B cell (primary cell): Measurements from ENCODE around the gene PCNX4. TPM values are rescaled to one million over a fixed set of nuclear protein-coding genes. Genes with fewer than 3 reads are reported as not detected.

Source experiments
- ATAC-seq: fragments of 200-7000 bp; cut with Tn5 transposase; one replicate; pipeline ENCODE4 v1.10.0; 2021; ENCODE audit warnings: low read depth, mild to moderate bottlenecking, moderate number of reproducible peaks, moderate library complexity
- CTCF ChIA-PET: fragments of 350-600 bp; sonication (Branson Sonifier 250); formaldehyde crosslinking; loops from one replicate; lab custom pipeline; 2021; ENCODE audit warnings: antibody characterized with exemption, inconsistent platforms; lab: Charles Lee
- POLR2A ChIA-PET: fragments of 350-600 bp; sonication (Branson Sonifier 250); formaldehyde crosslinking; loops from one replicate; lab custom pipeline; 2021; ENCODE audit warnings: antibody characterized with exemption; lab: Charles Lee
- DNase-seq: peaks from one replicate; pipeline ENCODE4 v3.0.0; 2013
- H2AFZ ChIP-seq: 2 replicates; pipeline ENCODE4 v1.6.1; 2012; ENCODE audit warnings: mild to moderate bottlenecking, low read depth, low read length; ENCODE audit not compliant: insufficient read depth, poor library complexity, severe bottlenecking
- H3K27ac ChIP-seq, 2 donors: 1 replicate in 1 of 2; 2 replicates in 1 of 2; pipeline ENCODE4 v1.5.1; 2012 to 2013; ENCODE audit warnings: low read length in 2 of 2, mild to moderate bottlenecking in 2 of 2, moderate library complexity in 1 of 2
- H3K27me3 ChIP-seq, 4 experiments: fragments of 200-600 bp in 1 of 4; sonication (generic) in 1 of 4; replicated peaks in 1 of 4; 1 replicate in 2 of 4; 2 replicates in 2 of 4; pipeline versions ENCODE4 v1.6.1 to v1.7.0; 2013 to 2016; ENCODE audit warnings: low read length in 3 of 4, mild to moderate bottlenecking in 2 of 4, mixed read lengths in 1 of 4, moderate library complexity in 1 of 4; ENCODE audit not compliant: insufficient read depth in 4 of 4, control insufficient read depth in 3 of 4; ENCODE audit errors: control extremely low read depth in 1 of 4
- H3K36me3 ChIP-seq, 2 experiments: replicated peaks in 1 of 2; 1 replicate in 1 of 2; 2 replicates in 1 of 2; pipeline versions ENCODE4 v1.6.1 to v1.7.1; 2013; ENCODE audit warnings: low read length in 1 of 2; ENCODE audit not compliant: insufficient read depth in 2 of 2, control insufficient read depth in 1 of 2; ENCODE audit errors: control extremely low read depth in 1 of 2, extremely low read depth in 1 of 2
- H3K4me1 ChIP-seq, 2 donors: fragments of 200-600 bp in 1 of 2; sonication (generic) in 1 of 2; 1 replicate in 1 of 2; 2 replicates in 1 of 2; pipeline versions ENCODE4 v1.5.1 to v1.6.1; 2013 to 2017; ENCODE audit warnings: low read length in 2 of 2; ENCODE audit not compliant: control insufficient read depth in 2 of 2, insufficient read depth in 2 of 2
- H3K4me2 ChIP-seq: replicated peaks from 2 replicates; pipeline ENCODE3; 2012; ENCODE audit warnings: mild to moderate bottlenecking, low read depth, low read length; ENCODE audit not compliant: poor library complexity, severe bottlenecking
- H3K4me3 ChIP-seq, 5 experiments: fragments of 200-600 bp in 1 of 5; sonication (generic) in 1 of 5; 1 replicate in 3 of 5; 2 replicates in 2 of 5; pipeline versions ENCODE4 v1.5.1 to v1.7.0; 2011 to 2016; ENCODE audit warnings: low read length in 4 of 5, mild to moderate bottlenecking in 4 of 5, low read depth in 2 of 5, control low read depth in 1 of 5, moderate library complexity in 1 of 5; ENCODE audit not compliant: insufficient read depth in 1 of 5; ENCODE audit errors: control extremely low read depth in 1 of 5, extremely low read depth in 1 of 5
- H3K79me2 ChIP-seq: fragments of 200-600 bp; sonication (generic); one replicate; pipeline ENCODE4 v1.6.0; 2016; ENCODE audit warnings: low read length; ENCODE audit not compliant: control insufficient read depth, insufficient read depth
- H3K9ac ChIP-seq: fragments of 200-600 bp; sonication (generic); 2 replicates; pipeline ENCODE4 v1.6.1; 2017; ENCODE audit warnings: mild to moderate bottlenecking, low read length, moderate library complexity
- H3K9me3 ChIP-seq, 3 donors: one replicate each; pipeline versions ENCODE4 v1.6.1 to v1.7.1; 2013; ENCODE audit warnings: low read length in 2 of 3; ENCODE audit not compliant: control insufficient read depth in 2 of 3, insufficient read depth in 1 of 3; ENCODE audit errors: control extremely low read depth in 1 of 3
- H4K20me1 ChIP-seq: 2 replicates; pipeline ENCODE4 v1.6.0; 2012; ENCODE audit warnings: mild to moderate bottlenecking, low read length; ENCODE audit not compliant: insufficient read depth, control insufficient read depth, poor library complexity, severe bottlenecking
- H3K27ac Mint-ChIP-seq: one replicate; pipeline ENCODE4 v1.8.0; 2021; ENCODE audit warnings: mixed read lengths
- H3K27me3 Mint-ChIP-seq: one replicate; pipeline ENCODE4 v1.8.0; 2021; ENCODE audit warnings: mixed read lengths
- H3K4me1 Mint-ChIP-seq: one replicate; pipeline ENCODE4 v1.8.0; 2021; ENCODE audit warnings: mixed read lengths
- H3K4me3 Mint-ChIP-seq: one replicate; pipeline ENCODE4 v1.8.0; 2021; ENCODE audit warnings: mixed read lengths
- H3K9me3 Mint-ChIP-seq: one replicate; pipeline ENCODE4 v1.8.0; 2022; ENCODE audit warnings: mixed read lengths; ENCODE audit not compliant: insufficient read depth
- EZH2 ChIP-seq: IDR thresholded peaks from 2 replicates; pipeline ENCODE4 v1.6.1; 2012; ENCODE audit warnings: borderline replicate concordance, low read depth, mild to moderate bottlenecking, moderate library complexity, low read length; ENCODE audit not compliant: insufficient read depth, poor library complexity, severe bottlenecking
- WGBS: methylation state at CpG from one replicate; pipeline ENCODE4 v1.1.5; 2013; ENCODE audit warnings: missing lambda C conversion rate; ENCODE audit not compliant: insufficient coverage; 5-methylcytosine and 5-hydroxymethylcytosine counted together
- intact Hi-C: fragments of 100-400 bp; cut with micrococcal nuclease; formaldehyde crosslinking; loops from one replicate; pipeline ENCODE4 v1.10.0; 2022
- polyA plus RNA-seq: library from polyadenylated mRNA; depleted of rRNA; stranded (reverse); fragments of >200 nt; gene quantifications from 2 replicates; pipeline ENCODE4 v1.2.3, GENCODE V29; 2012
- total RNA-seq, 2 donors: library from RNA; stranded (reverse); fragments of 120-200 nt in 1 of 2; gene quantifications; 1 replicate in 1 of 2; 2 replicates in 1 of 2; pipeline versions ENCODE4 v1.2.3 to v1.2.4, GENCODE V29; 2013 to 2022
- TF ChIP-seq, protein P1 (sequence below): fragments of 200-600 bp; IDR thresholded peaks from one replicate; pipeline ENCODE4 v1.8.0; 2022; ENCODE audit warnings: antibody characterized with exemption, mild to moderate bottlenecking

The PCNX4 gene
- total and polyA plus RNA-seq, 2 donors (not counting 1 experiment from before 2014, with no cell fraction given) = 17.8 to 53.4 TPM

DNA sequence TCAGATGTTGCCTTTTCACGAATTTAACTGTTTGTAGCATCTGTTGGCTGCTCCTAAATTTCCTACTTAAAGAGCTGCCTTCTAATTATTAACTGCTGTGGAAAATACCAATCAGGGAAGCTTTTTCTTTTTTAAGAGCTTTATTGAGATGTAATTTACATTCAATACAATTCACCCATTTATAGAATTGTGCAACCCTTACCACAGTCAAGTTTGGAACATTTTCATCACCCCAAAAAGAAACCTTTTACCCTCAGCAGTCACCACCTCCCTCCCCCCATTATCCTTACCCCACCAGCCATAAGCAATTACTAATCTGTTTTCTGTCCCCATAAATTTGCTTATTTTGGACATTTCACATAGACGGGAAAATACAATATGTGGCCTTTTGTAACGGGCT, 1.4 kb downstream of the PCNX4 start:
- TF ChIP-seq, protein P1, sequence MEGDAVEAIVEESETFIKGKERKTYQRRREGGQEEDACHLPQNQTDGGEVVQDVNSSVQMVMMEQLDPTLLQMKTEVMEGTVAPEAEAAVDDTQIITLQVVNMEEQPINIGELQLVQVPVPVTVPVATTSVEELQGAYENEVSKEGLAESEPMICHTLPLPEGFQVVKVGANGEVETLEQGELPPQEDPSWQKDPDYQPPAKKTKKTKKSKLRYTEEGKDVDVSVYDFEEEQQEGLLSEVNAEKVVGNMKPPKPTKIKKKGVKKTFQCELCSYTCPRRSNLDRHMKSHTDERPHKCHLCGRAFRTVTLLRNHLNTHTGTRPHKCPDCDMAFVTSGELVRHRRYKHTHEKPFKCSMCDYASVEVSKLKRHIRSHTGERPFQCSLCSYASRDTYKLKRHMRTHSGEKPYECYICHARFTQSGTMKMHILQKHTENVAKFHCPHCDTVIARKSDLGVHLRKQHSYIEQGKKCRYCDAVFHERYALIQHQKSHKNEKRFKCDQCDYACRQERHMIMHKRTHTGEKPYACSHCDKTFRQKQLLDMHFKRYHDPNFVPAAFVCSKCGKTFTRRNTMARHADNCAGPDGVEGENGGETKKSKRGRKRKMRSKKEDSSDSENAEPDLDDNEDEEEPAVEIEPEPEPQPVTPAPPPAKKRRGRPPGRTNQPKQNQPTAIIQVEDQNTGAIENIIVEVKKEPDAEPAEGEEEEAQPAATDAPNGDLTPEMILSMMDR = no peak
- TF ChIP-seq EZH2 = no peak
- Histone ChIP-seq H3K27me3 (no peaks in the 10 kb centered on the region), H3K9me3 (no peaks in the 10 kb centered on the region), H3K27ac (peak overlapping the region in 1 of 2 donors; percentile 97), H3K4me1 (peaks cover 19 to 21% of the 10 kb centered on the region in 2 donors), H3K36me3 (peaks cover 0 to 3% of the 10 kb centered on the region in 2 experiments), H3K4me2 (peak overlapping the region; percentile 93), H3K79me2 (peaks cover 55% of the 10 kb centered on the region), H3K9ac (peak overlapping the region; percentile 95), H4K20me1 (no peaks in the 10 kb centered on the region), H3K4me3 (peak overlapping the region in 4 of 5 experiments; percentile 72 to 93 (median 86)), H2AFZ (peak overlapping the region; percentile 93)
- peak overlapping the region; percentile 98 for H3K27ac Mint-ChIP-seq
- no peak for ATAC-seq
- no CpG with 5 or more reads among the region's 3 CpGs for WGBS
- H3K27me3 Mint-ChIP-seq = no peaks in the 10 kb centered on the region
- ChIA-PET CTCF (interaction anchor here (0.6 to 4.3 kb wide), 3 partner anchors 67 to 128 kb away, joined by 3 to 24 read pairs (median 10); no protein-coding TSS in a partner anchor), POLR2A (interaction anchor here (2.7 kb wide), 1 partner anchor 155 kb away, joined by 47 read pairs; the partner anchor contains the start of gene PPM1A)
- intact Hi-C loops = loop anchor here (5.0 to 10.0 kb wide), 4 partner anchors 632 to 1659 kb away; partner anchors contain the start of genes HIF1A, SIX4, SLC38A6 and TRMT5
- H3K9me3 Mint-ChIP-seq = no peaks in the 10 kb centered on the region
- peaks cover 41% of the 10 kb centered on the region for H3K4me1 Mint-ChIP-seq
- peak overlapping the region; percentile 94 for H3K4me3 Mint-ChIP-seq
- no peak for DNase-seq

DNA sequence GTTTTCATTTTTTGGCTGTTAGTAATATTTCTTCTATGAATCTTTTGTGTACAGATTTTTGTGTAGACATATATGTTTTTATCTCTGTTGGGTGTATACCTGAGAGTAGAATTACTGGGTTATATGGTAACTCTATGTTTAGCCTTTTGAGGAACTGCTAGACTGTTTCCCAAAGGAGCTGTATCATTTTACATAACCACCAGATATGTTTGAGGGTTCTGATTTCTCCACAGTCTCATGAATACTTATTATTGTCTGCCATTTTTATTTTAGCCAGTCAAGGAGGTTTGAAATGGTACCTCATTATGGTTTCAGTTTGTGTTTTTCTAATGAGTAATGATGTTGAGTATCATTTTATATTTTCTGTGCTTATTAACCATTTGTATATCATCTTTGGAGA, 1.9 kb downstream of the PCNX4 start:
- H3K9me3 ChIP-seq = no peaks in the 10 kb centered on the region
- ChIA-PET CTCF (interaction anchor here (0.6 to 4.3 kb wide), 3 partner anchors 67 to 128 kb away, joined by 3 to 24 read pairs (median 10); no protein-coding TSS in a partner anchor), POLR2A (interaction anchor here (0.5 kb wide), 1 partner anchor 155 kb away, joined by 6 read pairs; the partner anchor contains the start of gene PPM1A)
- H3K4me1 ChIP-seq = peaks cover 19 to 21% of the 10 kb centered on the region in 2 donors
- H3K4me1 Mint-ChIP-seq = peaks cover 41% of the 10 kb centered on the region
- H2AFZ ChIP-seq = peak overlapping the region; percentile 3
- peak overlapping the region in 1 of 5 experiments; percentile 72 for H3K4me3 ChIP-seq
- peak overlapping the region; percentile 23 for H3K27ac Mint-ChIP-seq
- H3K4me3 Mint-ChIP-seq = peak overlapping the region; percentile 94
- H3K36me3 ChIP-seq = peaks cover 0 to 4% of the 10 kb centered on the region in 2 experiments
- peak overlapping the region; percentile 95 for H3K9ac ChIP-seq
- intact Hi-C loops = loop anchor here (5.0 to 10.0 kb wide), 4 partner anchors 631 to 1659 kb away; partner anchors contain the start of genes HIF1A, SIX4, SLC38A6 and TRMT5
- no peaks in the 10 kb centered on the region for H4K20me1 ChIP-seq
- H3K27ac ChIP-seq = no peak overlapping the region
- ATAC-seq = no peak
- DNase-seq = no peak
- TF ChIP-seq, protein P1 = no peak
- no peak for TF ChIP-seq EZH2
- H3K27me3 ChIP-seq = no peaks in the 10 kb centered on the region
- peaks cover 60% of the 10 kb centered on the region for H3K79me2 ChIP-seq
- H3K4me2 ChIP-seq = peak overlapping the region; percentile 93
- H3K27me3 Mint-ChIP-seq = no peaks in the 10 kb centered on the region
- no peaks in the 10 kb centered on the region for H3K9me3 Mint-ChIP-seq
